Esophagus muscularis mucosa (tissue), 4 donors: ENCODE measurements around the gene TAS2R39. TPM values are rescaled to one million over a fixed set of nuclear protein-coding genes. Genes with fewer than 3 reads are reported as not detected.
A peak's percentile ranks its signal among the peaks of the same experiment; 100 is the strongest.
"Not testable (repeated sequence)": the region's sequence is repeated elsewhere in the genome, so short reads cannot be mapped to it uniquely, and the experiment has no call there.

ENCODE experiments used
- DNase-seq: peaks from one replicate; pipeline ENCODE4 v3.0.0-alpha.2; 2017; ENCODE audit errors: extremely low spot score
- H3K27ac ChIP-seq, 4 donors: fragments of 200-600 bp; sonication (generic); replicated peaks in 1 of 4; 1 replicate in 3 of 4; 2 replicates in 1 of 4; pipeline ENCODE4 v1.5.1; 2016 to 2019; ENCODE audit warnings: mild to moderate bottlenecking in 1 of 4
- H3K27me3 ChIP-seq, 4 donors: fragments of 200-600 bp; sonication (generic); one replicate each; pipeline versions ENCODE4 v1.5.1 to v1.6.0; 2016 to 2019
- H3K36me3 ChIP-seq, 4 donors: fragments of 200-600 bp; sonication (generic); one replicate each; pipeline ENCODE4 v1.5.1; 2016 to 2019
- H3K4me1 ChIP-seq, 4 donors: fragments of 200-600 bp; sonication (generic); one replicate each; pipeline ENCODE4 v1.5.1; 2016 to 2019
- H3K4me3 ChIP-seq, 4 donors: fragments of 200-600 bp; sonication (generic); 1 replicate in 2 of 4; 2 replicates in 2 of 4; pipeline ENCODE4 v1.5.1; 2016 to 2019; ENCODE audit warnings: mild to moderate bottlenecking in 4 of 4, moderate library complexity in 1 of 4
- H3K9me3 ChIP-seq, 4 donors: fragments of 200-600 bp; sonication (generic); 1 replicate in 3 of 4; 2 replicates in 1 of 4; pipeline ENCODE4 v1.5.1; 2016 to 2019
- CTCF ChIP-seq, 3 experiments: fragments of 200-600 bp in 2 of 3; fragments of 450-650 bp in 1 of 3; sonication (generic) in 2 of 3; IDR thresholded peaks; one replicate each; pipeline ENCODE4 v1.5.1; 2017 to 2019; ENCODE audit warnings: antibody characterized with exemption in 3 of 3, mild to moderate bottlenecking in 2 of 3, moderate library complexity in 1 of 3
- EP300 ChIP-seq: sonication (generic); formaldehyde crosslinking; IDR thresholded peaks from one replicate; pipeline ENCODE4 v1.6.1; 2017; ENCODE audit warnings: antibody characterized with exemption
- POLR2A ChIP-seq: fragments of 450-650 bp; IDR thresholded peaks from one replicate; pipeline ENCODE4 v1.6.1; 2017; ENCODE audit warnings: antibody characterized with exemption, moderate library complexity, mild to moderate bottlenecking, low read depth
- POLR2AphosphoS5 ChIP-seq, 2 donors: sonication (generic); formaldehyde crosslinking; IDR thresholded peaks; one replicate each; pipeline ENCODE4 v1.6.1; 2017; ENCODE audit warnings: antibody characterized with exemption in 2 of 2
- WGBS: methylation state at CpG from one replicate; pipeline ENCODE4 v1.1.5; 2018; 5-methylcytosine and 5-hydroxymethylcytosine counted together
- intact Hi-C: fragments of 100-400 bp; cut with DNase I; formaldehyde crosslinking; loops from one replicate; pipeline ENCODE4 v1.15.1; 2023
- total RNA-seq, 4 donors: library from RNA; depleted of rRNA; stranded (reverse); fragments of >200 nt; gene quantifications; one replicate each; pipeline versions ENCODE4 v1.1.0 to v1.2.1, GENCODE V29; 2016

TAS2R39 gene
- total RNA-seq, 4 donors from 2014 or later, result not detected

DNA sequence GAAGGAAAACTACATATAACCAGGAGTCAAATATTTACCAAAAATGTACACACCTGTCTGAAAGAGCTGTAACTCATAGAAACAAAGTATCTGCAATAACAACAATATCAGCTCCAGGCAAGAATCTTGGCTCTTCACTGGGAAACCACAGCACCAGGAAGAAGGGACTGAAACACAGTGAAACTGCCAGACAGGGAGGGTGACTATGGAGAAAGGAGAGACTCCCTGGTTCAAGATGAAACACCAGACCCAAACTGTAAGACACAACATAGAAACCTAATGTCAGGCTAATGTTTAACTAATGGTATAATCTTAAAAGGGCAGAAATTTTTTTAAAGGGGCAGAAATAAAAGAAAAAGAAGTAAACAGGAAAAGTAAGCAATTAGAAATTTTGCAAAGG is 11.5 kb upstream of the TAS2R39 start:
- Histone ChIP-seq H3K9me3 (no peaks in the 10 kb centered on the region), H3K36me3 (no peaks in the 10 kb centered on the region), H3K4me3 (no peak overlapping the region), H3K27ac (no peak overlapping the region), H3K27me3 (no peaks in the 10 kb centered on the region), H3K4me1 (peaks cover 0 to 13% (median 6%) of the 10 kb centered on the region in 4 donors)
- TF ChIP-seq POLR2AphosphoS5 (IDR thresholded peaks at IDR 0.05), result no peak
- TF ChIP-seq CTCF (IDR thresholded peaks at IDR 0.05), result no peak
- no peak for TF ChIP-seq EP300
- TF ChIP-seq POLR2A, result no peak
- intact Hi-C loops, result no loop called here
- no peak for DNase-seq

DNA sequence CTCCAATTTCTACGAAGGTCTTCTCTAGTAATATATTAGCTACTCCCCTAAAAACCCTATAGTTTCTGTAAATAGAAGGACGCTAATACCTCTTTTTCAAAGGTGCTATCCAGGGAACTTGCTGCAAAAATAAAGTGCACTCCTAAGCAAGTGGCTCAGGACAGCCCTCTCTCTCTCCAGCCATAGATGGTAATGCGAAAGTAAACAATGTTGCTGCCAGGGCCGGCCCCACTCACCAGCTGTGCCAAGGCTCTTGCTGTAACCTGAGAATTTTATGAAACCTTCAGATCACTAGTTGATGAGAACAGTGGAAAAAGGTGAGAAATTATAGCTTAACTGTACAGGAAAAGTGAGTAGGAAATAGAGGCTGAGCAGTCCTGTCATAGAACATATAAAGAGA is 10.9 kb upstream of the TAS2R39 start:
- Histone ChIP-seq H3K9me3 (no peaks in the 10 kb centered on the region), H3K4me3 (peak overlapping the region in 1 of 4 donors; percentile 3), H3K27me3 (no peaks in the 10 kb centered on the region), H3K27ac (no peak overlapping the region), H3K36me3 (no peaks in the 10 kb centered on the region), H3K4me1 (peaks cover 0 to 13% (median 6%) of the 10 kb centered on the region in 4 donors)
- intact Hi-C loops, result no loop called here
- no peak for TF ChIP-seq POLR2AphosphoS5 (IDR thresholded peaks at IDR 0.05)
- no peak for TF ChIP-seq EP300
- TF ChIP-seq POLR2A, result no peak
- no peak for TF ChIP-seq CTCF (IDR thresholded peaks at IDR 0.05)
- WGBS, result 44% methylated on average over 4 of the region's 4 CpGs
- no peak for DNase-seq

GRCh38 chr7:143176128-143176527 is 7.1 kb upstream of the TAS2R39 start:
- Histone ChIP-seq H3K4me1 (peaks cover 0 to 13% (median 6%) of the 10 kb centered on the region in 4 donors), H3K27me3 (no peaks in the 10 kb centered on the region), H3K36me3 (no peaks in the 10 kb centered on the region), H3K27ac (no peak overlapping the region), H3K4me3 (no peak overlapping the region), H3K9me3 (peaks cover 0 to 21% (median 7%) of the 10 kb centered on the region in 4 donors)
- no peak for TF ChIP-seq POLR2AphosphoS5 (IDR thresholded peaks at IDR 0.05)
- no peak for TF ChIP-seq EP300
- TF ChIP-seq POLR2A, result no peak
- WGBS, result 87% methylated on average over 5 of the region's 5 CpGs
- DNase-seq, result no peak
- intact Hi-C loops, result no loop called here

- H3K27me3 ChIP-seq, result no peaks in the 10 kb centered on the region
- no peak for DNase-seq
- no peak for TF ChIP-seq CTCF (IDR thresholded peaks at IDR 0.05)
- TF ChIP-seq POLR2A, result no peak
- no peak for TF ChIP-seq EP300
- no peak for TF ChIP-seq POLR2AphosphoS5 (IDR thresholded peaks at IDR 0.05)
- H3K4me3 ChIP-seq, result no peak overlapping the region
- H3K9me3 ChIP-seq, result peaks cover 0 to 21% (median 7%) of the 10 kb centered on the region in 4 donors
- H3K4me1 ChIP-seq, result peaks cover 0 to 2% (median under 1%) of the 10 kb centered on the region in 4 donors
- H3K27ac ChIP-seq, result no peak overlapping the region
- WGBS, result 79% methylated on average over 2 of the region's 2 CpGs
- no peaks in the 10 kb centered on the region for H3K36me3 ChIP-seq
- intact Hi-C loops, result no loop called here
Measured at GRCh38 chr7:143177374-143178119, 5.7 kb upstream of the TAS2R39 start.

- H3K36me3 ChIP-seq, DNase-seq, H3K4me1 ChIP-seq, H3K27ac ChIP-seq, H3K27me3 ChIP-seq, H3K4me3 ChIP-seq, intact Hi-C loops: not testable (repeated sequence)
- 92% methylated on average over 4 of the region's 4 CpGs for WGBS
- peaks cover 0 to 21% (median 7%) of the 10 kb centered on the region in 4 donors for H3K9me3 ChIP-seq
Measured at GRCh38 chr7:143180771-143181170, 2.4 kb upstream of the TAS2R39 start.
